Activated T-cell treated with anti-CD3 and anti-CD28 coated beads for 24 hours (primary cell): ENCODE measurements around the gene ZNF711.
"Not testable (repeated sequence)": the region's sequence is repeated elsewhere in the genome, so short reads cannot be mapped to it uniquely, and the experiment has no call there.

ENCODE experiments used
- DNase-seq: peaks from one replicate; pipeline ENCODE4 v3.0.0-alpha.2; 2020; ENCODE audit warnings: low read depth

The ZNF711 gene

GRCh38 chrX:85243761-85244449 is at the start of gene ZNF711, which contains the start of gene SATL1:
Gene ZNF711, plus strand, starts transcription at chrX:85243991. Its CDS starts 3,582 bp downstream, at chrX:85247573.
Gene SATL1, minus strand, starts transcription at chrX:85243779. Its CDS starts 134,811 bp downstream, at chrX:85108968.
- DNase-seq: no peak

GRCh38 chrX:85196319-85196718 is 47.5 kb upstream of the ZNF711 start:
- no peak for DNase-seq

GRCh38 chrX:85203461-85203970 is 40.3 kb upstream of the ZNF711 start:
- DNase-seq: no peak

- DNase-seq: no peak
Measured at GRCh38 chrX:85213792-85214530, 29.8 kb upstream of the ZNF711 start.

- DNase-seq: no peak
Measured at GRCh38 chrX:85215946-85216345, 27.8 kb upstream of the ZNF711 start.

- no peak for DNase-seq
Measured at GRCh38 chrX:85221361-85221760, 22.4 kb upstream of the ZNF711 start.

- no peak for DNase-seq
Measured at GRCh38 chrX:85223359-85223758, 20.4 kb upstream of the ZNF711 start.

GRCh38 chrX:85243155-85243554 is 636 bp upstream of the ZNF711 start:
- no peak for DNase-seq

- no peak for DNase-seq
Measured at GRCh38 chrX:85244450-85245211, 840 bp downstream of the ZNF711 start.

GRCh38 chrX:85285286-85285685 is 41.5 kb downstream of the ZNF711 start:
- not testable (repeated sequence) for DNase-seq

GRCh38 chrX:85288992-85289723 is 45.4 kb downstream of the ZNF711 start:
- DNase-seq: no peak

GRCh38 chrX:85303544-85303943 is 59.8 kb downstream of the ZNF711 start:
- DNase-seq: no peak

- DNase-seq: no peak
Measured at GRCh38 chrX:85309717-85310116, 65.9 kb downstream of the ZNF711 start.

- not testable (repeated sequence) for DNase-seq
Measured at GRCh38 chrX:85311348-85311747, 67.6 kb downstream of the ZNF711 start.
